Mammary epithelial cell (primary cell): ENCODE measurements around the gene CCDC9B.

Source experiments
- EZH2 ChIP-seq: IDR thresholded peaks from 2 replicates; pipeline ENCODE4 v1.6.1; 2012; ENCODE audit warnings: low read length, inconsistent platforms, borderline replicate concordance
- TF ChIP-seq, protein P1 (sequence below), 2 donors: IDR thresholded peaks in 1 of 2; conservative IDR thresholded peaks in 1 of 2; 2 replicates each; pipeline ENCODE4 v1.5.1; 2011 to 2012; ENCODE audit warnings: inconsistent platforms in 2 of 2, low read length in 2 of 2, mild to moderate bottlenecking in 2 of 2, control low read depth in 1 of 2, low read depth in 1 of 2; ENCODE audit not compliant: insufficient read depth in 1 of 2; ENCODE audit errors: extremely low read depth in 1 of 2

DNA sequence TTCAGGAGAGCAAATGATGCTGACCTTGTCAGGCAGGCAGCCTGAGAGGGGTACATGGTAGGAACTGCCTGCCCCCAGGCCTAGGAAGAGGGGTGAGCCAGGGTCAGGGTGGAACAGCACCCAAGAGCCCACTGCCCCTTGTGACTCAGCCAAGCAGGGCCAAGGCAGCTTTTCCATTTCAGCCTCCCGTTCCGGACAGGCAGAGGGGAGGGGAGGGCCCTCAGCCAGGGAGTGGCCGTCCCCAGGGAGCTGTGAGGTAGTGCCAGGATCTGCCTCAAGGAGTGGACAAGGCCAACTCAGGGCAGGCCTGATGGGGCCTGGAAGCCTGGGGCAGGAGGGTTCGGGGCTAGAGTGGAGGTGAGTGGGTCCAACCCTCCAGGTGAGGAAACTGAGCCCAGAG is 52.8 kb downstream of the CCDC9B start:
- TF ChIP-seq, protein P1, sequence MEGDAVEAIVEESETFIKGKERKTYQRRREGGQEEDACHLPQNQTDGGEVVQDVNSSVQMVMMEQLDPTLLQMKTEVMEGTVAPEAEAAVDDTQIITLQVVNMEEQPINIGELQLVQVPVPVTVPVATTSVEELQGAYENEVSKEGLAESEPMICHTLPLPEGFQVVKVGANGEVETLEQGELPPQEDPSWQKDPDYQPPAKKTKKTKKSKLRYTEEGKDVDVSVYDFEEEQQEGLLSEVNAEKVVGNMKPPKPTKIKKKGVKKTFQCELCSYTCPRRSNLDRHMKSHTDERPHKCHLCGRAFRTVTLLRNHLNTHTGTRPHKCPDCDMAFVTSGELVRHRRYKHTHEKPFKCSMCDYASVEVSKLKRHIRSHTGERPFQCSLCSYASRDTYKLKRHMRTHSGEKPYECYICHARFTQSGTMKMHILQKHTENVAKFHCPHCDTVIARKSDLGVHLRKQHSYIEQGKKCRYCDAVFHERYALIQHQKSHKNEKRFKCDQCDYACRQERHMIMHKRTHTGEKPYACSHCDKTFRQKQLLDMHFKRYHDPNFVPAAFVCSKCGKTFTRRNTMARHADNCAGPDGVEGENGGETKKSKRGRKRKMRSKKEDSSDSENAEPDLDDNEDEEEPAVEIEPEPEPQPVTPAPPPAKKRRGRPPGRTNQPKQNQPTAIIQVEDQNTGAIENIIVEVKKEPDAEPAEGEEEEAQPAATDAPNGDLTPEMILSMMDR (conservative IDR thresholded peaks at IDR 0.05 in 1 of 2, IDR thresholded peaks at IDR 0.05 in 1 of 2; ENCODE audit: extremely low read depth in 1 of 2, insufficient read depth in 1 of 2, low read depth in 1 of 2, low read length in 2 of 2), result no peak
- TF ChIP-seq EZH2, result no peak
